T-helper 2 cell treated with Interferon-gamma antibody and Interleukin-4, amounts not matched to agents 100 ng/mL and 5 ng/mL, for 36 hours (primary cell): ENCODE data around the gene IL23A. TPM values are rescaled to one million over a fixed set of nuclear protein-coding genes. Genes with fewer than 3 reads are reported as not detected.
"Not testable (repeated sequence)": the region's sequence is repeated elsewhere in the genome, so short reads cannot be mapped to it uniquely, and the experiment has no call there.

ENCODE experiments used
- intact Hi-C: fragments of 100-400 bp; cut with micrococcal nuclease; formaldehyde crosslinking; loops from one replicate; pipeline ENCODE4 v1.15.1; 2023
- total RNA-seq: library from RNA; stranded (reverse); gene quantifications from 2 replicates; pipeline ENCODE4 v1.2.3, GENCODE V29; 2022

The IL23A gene
- total RNA-seq, 1 donor from 2014 or later, result 8.6 TPM

DNA sequence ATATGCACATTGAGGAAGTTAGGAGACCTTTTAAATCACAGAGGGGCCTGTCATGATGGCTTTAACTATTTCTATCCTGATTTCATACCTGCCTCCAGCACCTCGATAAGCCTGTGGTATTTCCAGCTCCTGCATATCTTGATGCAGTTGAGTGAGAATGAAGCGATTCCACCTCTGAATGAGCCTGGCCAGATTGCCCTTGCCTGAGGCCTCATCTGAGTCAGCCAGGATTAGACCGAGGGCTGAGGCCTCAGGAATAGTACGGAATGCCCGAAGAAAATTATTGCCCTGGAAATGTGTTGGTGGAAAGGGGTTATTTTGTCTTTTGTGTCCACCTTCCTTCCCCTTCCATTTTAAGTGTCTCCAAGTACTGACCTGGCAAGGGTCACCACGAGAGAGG lies 14.5 kb upstream of the IL23A start:
- intact Hi-C loops, result no loop called here

- intact Hi-C loops, result no loop called here
These were observed 12.6 kb upstream of the IL23A start for GRCh38 chr12:56326126-56326525.

GRCh38 chr12:56326533-56326932 lies 12.2 kb upstream of the IL23A start:
- intact Hi-C loops, result no loop called here

- intact Hi-C loops, result loop anchor here (10.0 kb wide), 1 partner anchor 304 kb away; the partner anchor contains the start of gene BAZ2A
These were observed 7.7 kb upstream of the IL23A start for GRCh38 chr12:56330936-56331490.

DNA sequence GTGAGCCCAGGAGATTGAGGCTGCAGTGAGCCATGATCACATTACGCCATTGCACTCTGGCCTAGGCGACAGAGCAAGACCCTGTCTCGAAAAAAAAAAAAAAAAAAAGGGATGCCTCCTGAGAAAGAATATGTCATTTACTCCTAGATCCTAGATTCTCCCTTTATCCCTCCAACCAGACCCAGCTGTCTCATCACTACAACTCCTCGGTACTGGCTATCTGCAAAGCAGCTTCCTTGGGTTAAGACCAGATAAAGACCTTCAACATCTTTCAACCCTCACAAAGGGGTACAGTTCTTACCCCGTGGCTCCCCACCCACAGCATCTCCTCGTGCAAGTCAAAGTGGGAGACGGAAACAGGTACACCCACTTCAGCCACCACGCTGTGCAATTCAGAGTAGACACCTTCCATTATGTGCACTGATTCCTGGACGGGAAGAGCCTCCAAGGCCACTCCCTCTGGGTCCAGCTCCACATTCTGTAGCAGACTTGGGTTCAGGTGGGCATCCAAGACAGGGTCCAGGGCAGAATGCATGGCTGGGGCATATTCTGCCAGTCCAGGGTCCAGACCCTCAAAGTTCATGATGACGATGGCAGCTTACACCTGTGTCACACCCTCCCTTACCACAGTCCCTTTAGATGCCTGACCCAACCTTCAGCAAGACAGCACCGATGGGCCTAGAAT lies 6.0 kb upstream of the IL23A start:
- intact Hi-C loops, result loop anchor here (1.0 to 10.0 kb wide), 3 partner anchors 16 to 302 kb away; partner anchors contain the start of genes BAZ2A and CS

- intact Hi-C loops, result loop anchor here (1.0 to 10.0 kb wide), 3 partner anchors 17 to 302 kb away; partner anchors contain the start of genes BAZ2A and CS
These were observed 5.4 kb upstream of the IL23A start for GRCh38 chr12:56333197-56333678.

DNA sequence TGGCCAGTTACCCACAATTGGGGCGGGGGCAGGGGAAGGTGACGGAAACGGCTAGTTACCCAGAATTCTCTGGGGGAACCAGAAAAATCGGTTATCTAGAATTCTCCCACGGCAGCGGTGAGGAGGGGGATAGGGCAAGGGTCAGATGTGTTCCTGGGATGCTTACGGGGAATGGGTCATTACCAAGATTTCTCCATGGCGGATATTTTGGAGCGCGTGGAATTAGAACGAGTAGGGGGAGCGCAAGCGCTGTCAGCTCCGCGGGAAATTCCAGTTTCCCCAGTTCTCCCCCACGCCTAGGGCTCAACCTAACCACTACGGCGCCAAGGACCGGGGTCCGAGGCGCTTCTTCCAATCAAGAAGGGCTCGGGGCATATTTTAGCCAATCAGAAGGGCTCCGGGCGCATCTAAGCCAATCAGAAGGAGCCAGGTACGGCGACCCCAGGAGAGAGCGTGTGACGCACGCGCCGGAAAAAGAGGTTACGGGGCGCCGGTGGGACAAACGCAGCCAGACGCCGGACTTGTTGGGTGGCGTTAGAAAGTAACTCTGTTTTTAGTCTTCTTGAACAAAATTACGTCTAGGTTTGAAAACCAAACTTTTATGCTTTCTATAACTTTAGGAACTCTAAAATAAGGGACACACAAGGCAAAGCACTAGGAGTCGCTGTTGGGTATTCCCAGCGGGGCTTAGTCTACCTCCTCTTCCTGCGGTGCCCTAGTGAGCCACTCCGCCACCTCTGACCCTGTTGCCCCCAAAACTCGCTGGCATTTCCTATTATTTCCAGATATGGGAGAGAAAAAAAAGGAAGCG lies 4.8 kb upstream of the IL23A start, which contains the start of gene PAN2:
TSS of gene PAN2 (minus strand) at position 322 of the 811 bp plus-strand sequence. CDS start 906 bp downstream, outside the sequence.
- intact Hi-C loops, result loop anchor here (1.0 to 10.0 kb wide), 5 partner anchors 18 to 301 kb away; partner anchors contain the start of genes BAZ2A, CS, STAT2 and TIMELESS

DNA sequence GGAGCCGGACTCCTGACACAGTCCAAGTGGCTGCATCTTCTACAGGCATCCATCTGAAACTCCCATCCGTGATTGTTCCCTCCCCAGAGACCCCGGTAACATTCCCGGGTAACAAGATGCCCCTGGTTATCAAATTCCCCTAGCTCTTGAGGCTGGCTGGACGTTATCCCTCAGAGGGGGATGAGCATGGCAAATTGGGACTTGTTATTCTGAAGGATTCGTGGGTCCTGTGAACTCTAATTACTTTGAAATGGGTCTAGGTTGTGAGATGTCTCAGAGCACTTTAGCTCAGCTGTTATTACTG lies 4.2 kb upstream of the IL23A start:
- intact Hi-C loops, result loop anchor here (1.0 to 10.0 kb wide), 3 partner anchors 26 to 300 kb away; partner anchors contain the start of genes BAZ2A, STAT2 and TIMELESS

- intact Hi-C loops, result loop anchor here (2.0 to 10.0 kb wide), 2 partner anchors 113 to 299 kb away; partner anchors contain the start of genes BAZ2A and TIMELESS
These were observed 3.2 kb upstream of the IL23A start for GRCh38 chr12:56335527-56335926.

GRCh38 chr12:56336361-56337167 lies 2.1 kb upstream of the IL23A start:
- intact Hi-C loops, result loop anchor here (10.0 kb wide), 1 partner anchor 298 kb away; the partner anchor contains the start of gene BAZ2A

GRCh38 chr12:56337753-56338251 lies 882 bp upstream of the IL23A start:
- intact Hi-C loops, result loop anchor here (1.0 to 10.0 kb wide), 2 partner anchors 22 to 297 kb away; partner anchors contain the start of genes BAZ2A and STAT2

- intact Hi-C loops, result loop anchor here (10.0 kb wide), 1 partner anchor 296 kb away; the partner anchor contains the start of gene BAZ2A
These were observed 406 bp downstream of the IL23A start for GRCh38 chr12:56339158-56339422.

DNA sequence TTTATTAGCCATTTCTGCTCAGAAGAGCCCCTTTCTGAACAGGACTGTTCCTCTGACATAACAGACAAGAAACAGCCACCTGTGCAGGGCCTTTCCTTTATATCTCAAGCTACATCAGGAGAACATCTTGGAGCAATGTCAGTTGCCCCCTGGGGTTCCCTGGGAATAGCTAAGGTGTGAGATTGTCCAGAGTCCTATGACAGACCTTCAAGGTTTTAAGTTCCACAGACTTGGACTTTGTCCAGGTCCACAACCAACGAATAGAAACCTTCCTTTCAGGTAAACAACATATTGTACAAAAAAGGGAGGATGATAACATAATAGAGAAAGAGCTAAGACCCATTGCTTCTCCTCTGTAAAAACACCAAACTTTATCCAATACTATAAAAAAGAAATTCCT lies 2.9 kb downstream of the IL23A start:
- intact Hi-C loops, result no loop called here

- intact Hi-C loops, result not testable (repeated sequence)
These were observed 3.6 kb downstream of the IL23A start for GRCh38 chr12:56342290-56342689.

- intact Hi-C loops, result no loop called here
These were observed 8.0 kb downstream of the IL23A start for GRCh38 chr12:56346675-56347074.

GRCh38 chr12:56347255-56347654 lies 8.6 kb downstream of the IL23A start:
- intact Hi-C loops, result not testable (repeated sequence)

GRCh38 chr12:56348776-56349175 lies 10.1 kb downstream of the IL23A start:
- intact Hi-C loops, result no loop called here

DNA sequence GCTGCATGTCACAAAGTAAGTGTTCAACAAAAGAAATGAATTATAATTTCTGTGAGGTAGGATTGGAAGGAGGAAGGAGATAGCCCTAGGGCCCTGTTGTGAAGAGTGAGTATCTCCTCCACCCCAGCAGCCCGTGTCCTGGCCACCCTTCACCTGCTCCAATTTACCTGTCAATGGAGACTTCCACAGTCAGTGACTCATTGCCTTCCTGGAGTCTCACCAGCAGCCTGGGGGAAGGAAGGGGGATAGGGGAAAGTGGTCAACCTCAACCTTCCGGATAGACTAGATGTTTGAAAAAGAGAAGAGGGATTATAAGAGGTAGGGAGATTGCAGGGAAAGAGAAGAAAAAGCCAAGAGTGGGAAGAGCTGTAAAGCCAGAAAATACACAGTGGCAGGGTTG lies 12.0 kb downstream of the IL23A start:
- intact Hi-C loops, result no loop called here

DNA sequence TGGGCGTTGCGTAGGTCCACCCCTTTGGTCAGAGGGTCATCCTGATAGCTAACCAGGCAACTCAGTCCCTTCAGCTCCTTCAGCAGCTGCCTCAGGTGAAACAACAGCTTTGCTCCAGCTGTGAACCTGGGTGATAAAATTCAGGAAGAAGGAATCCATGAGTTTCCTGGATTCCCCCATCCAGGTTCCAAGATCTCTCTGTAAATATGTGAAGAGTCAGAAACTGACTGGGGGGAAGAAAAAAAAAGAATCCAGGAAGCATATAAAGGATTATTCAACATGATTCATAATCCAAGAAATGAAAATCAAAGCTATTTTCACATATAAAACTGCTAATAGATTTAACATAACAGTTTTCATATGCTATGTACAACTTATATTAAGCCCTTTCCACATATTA lies 12.6 kb downstream of the IL23A start:
- intact Hi-C loops, result no loop called here

DNA sequence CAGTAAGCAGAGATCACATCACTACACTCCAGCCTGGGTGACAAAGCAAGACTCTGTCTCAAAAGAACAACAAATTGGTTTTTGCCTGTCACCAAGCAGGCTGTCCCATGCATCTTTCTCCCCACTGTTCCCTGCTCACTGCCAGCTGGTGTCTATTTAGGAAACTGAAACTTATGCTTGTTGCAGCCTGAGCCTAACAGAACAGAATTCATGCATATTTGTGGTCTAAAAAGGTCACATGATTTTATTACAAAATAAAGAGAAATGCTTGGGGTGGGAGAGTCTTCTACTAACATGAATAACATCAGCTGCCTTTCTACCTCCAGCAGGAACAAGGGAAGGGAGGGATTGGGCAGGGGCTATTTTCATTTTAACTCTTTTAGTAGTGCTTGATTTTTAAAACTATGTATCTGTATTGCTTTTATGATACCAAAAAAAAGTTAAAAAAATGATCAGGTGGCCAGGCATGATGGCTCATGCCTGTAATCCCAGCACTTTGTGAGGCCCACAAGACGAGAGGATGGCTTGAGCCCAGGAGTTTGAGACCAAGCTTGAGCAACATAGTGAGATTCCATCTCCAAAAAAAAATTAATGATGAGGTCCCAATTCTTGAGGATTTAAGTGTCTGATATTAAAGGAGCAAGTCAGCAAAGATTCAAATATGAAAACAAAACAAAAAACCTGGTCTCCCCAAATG lies 20.3 kb downstream of the IL23A start:
- intact Hi-C loops, result no loop called here
